ENCODE data around the gene SPATS2. TPM values are rescaled to one million over a fixed set of nuclear protein-coding genes. Genes with fewer than 3 reads are reported as not detected.
"Not testable (repeated sequence)": the region's sequence is repeated elsewhere in the genome, so short reads cannot be mapped to it uniquely, and the experiment has no call there.

SPATS2 gene
- total RNA-seq, 1 experiment from 2014 or later, result 57.0 TPM

DNA sequence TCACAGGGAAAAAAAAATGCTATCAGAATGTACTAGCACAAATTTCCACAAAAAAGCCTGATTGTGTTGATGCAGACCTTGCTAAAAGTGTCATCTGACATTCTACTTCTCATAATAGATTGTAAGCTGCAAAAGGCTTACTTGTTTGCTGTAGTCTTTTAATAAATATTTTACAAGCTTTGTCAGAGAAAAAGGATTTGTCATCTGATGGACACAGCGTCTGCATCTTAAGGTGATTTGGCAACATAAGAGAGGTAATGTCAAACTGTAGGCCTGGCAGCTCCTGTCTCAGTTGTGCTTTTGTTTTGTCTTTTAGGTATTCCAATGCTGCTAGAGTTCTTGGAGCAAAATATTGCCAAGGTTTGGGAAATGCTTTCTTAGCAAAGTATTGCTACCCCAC, 145.3 kb downstream of the SPATS2 start:
- in situ Hi-C loops (cut with HindIII; ENCODE audit: low pct_unique_long_range_greater_than_20kb, low sequenced_read_pairs), result loop anchor here (10.0 kb wide), 1 partner anchor 148 kb away; the partner anchor contains the start of gene SPATS2
- no peak for DNase-seq (ENCODE audit: low read depth, low spot score)

GRCh38 chr12:49515266-49515665, 148.0 kb downstream of the SPATS2 start:
- in situ Hi-C loops (cut with HindIII; ENCODE audit: low pct_unique_long_range_greater_than_20kb, low sequenced_read_pairs), result loop anchor here (10.0 kb wide), 1 partner anchor 150 kb away; the partner anchor contains the start of gene SPATS2
- no peak for DNase-seq (ENCODE audit: low read depth, low spot score)

GRCh38 chr12:49518914-49519573, 151.8 kb downstream of the SPATS2 start:
- in situ Hi-C loops (cut with HindIII; ENCODE audit: low pct_unique_long_range_greater_than_20kb, low sequenced_read_pairs), result loop anchor here (10.0 kb wide), 1 partner anchor 154 kb away; the partner anchor contains the start of gene SPATS2
- DNase-seq (ENCODE audit: low read depth, low spot score), result no peak

- in situ Hi-C loops (cut with HindIII; ENCODE audit: low pct_unique_long_range_greater_than_20kb, low sequenced_read_pairs), result loop anchor here (10.0 kb wide), 1 partner anchor 155 kb away; the partner anchor contains the start of gene SPATS2
- no peak for DNase-seq (ENCODE audit: low read depth, low spot score)
Measured at GRCh38 chr12:49519574-49519936, 152.3 kb downstream of the SPATS2 start.

DNA sequence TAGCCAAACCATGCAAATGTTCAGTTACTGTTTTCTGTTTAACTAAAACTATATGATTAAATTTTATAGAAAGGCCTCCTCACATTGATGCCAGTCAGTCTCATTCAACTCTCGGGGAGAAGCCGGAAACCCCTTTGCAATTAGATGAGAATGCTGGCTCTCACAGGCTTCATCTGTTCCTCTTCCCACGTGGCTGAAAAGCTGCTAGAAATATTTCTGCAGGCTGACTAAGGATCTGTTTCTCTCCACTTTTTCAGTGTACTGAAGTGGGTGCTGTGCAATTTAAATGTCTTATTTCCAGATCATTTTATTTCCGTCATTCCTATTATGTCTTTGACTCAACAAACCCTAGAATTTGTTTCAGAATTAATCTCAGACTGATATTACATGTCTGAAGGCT, 154.1 kb downstream of the SPATS2 start:
- DNase-seq (ENCODE audit: low read depth, low spot score), result no peak
- in situ Hi-C loops (cut with HindIII; ENCODE audit: low pct_unique_long_range_greater_than_20kb, low sequenced_read_pairs), result no loop called here

DNA sequence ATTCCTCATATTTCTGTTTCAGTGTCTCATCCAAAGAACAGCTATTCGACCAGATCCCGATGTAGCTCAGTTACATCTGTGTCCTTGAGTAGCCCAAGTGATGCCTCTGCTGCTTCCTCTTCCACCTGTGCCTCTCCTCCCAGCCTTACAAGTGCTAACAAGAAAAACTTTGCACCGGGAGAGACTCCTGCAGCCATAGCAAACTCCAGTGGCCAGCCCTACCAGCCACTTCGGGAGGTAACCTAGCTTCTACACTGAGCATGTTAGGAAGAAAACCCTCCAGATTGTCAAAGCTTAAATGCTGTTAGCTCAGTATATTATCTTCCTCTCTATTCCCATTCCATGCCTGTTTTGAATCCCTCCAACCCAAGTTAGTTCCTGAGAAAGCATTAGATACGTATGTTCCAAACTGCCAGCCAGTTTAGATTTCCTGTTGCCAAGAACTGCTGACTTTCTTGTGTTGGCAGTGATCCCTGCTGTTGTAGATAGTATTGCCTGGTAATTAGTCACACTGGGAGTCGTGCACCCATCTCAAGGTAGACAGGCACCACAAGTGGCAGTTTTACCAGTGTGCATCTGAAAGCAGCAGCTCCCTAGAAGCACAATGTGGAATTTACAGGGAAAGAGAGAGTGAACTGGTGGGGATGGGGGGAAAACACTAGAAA, 157.5 kb downstream of the SPATS2 start:
- no peak for DNase-seq (ENCODE audit: low read depth, low spot score)
- in situ Hi-C loops (cut with HindIII; ENCODE audit: low pct_unique_long_range_greater_than_20kb, low sequenced_read_pairs), result no loop called here

- in situ Hi-C loops (cut with HindIII; ENCODE audit: low pct_unique_long_range_greater_than_20kb, low sequenced_read_pairs), result no loop called here
- no peak for DNase-seq (ENCODE audit: low read depth, low spot score)
Measured at GRCh38 chr12:49525942-49526341, 158.7 kb downstream of the SPATS2 start.

DNA sequence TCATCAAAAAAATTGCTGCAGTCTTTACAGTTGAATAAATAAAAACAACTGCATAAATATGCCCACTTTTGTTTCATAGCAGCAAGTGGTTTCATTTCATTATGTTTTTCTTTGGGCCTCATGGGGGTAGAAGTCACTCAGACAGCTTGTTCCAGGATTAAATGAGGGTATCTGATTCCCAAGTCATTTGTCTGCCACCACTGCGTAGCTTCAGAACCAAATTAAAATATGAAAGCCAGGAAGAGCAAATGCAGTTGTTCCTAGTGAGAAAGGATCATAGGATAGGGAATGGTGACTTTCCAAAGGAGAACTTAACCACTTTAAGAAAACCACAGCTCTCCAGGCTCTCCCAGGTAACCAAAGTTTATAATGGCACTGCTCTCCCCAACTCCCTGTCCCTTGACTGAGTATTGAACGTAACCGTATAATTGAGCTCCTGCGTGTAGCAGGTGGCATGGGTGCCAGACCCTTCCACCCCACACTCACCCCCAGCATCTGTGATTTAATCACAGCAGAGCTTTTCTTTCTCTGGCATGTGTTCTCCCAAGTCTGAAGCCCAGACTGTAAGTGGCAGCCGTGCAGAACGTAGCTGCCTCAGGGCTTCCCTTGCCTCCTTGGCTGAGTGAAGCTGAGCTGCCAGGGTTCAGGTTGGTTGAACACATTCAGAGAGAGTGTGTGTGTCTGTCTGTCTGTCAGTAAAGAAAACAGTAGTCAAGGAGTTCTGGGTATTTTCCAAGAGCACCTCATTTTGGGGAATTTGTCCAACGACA, 160.3 kb downstream of the SPATS2 start:
- no peak for DNase-seq (ENCODE audit: low read depth, low spot score)

GRCh38 chr12:49529414-49529813, 162.2 kb downstream of the SPATS2 start:
- in situ Hi-C loops (cut with HindIII; ENCODE audit: low pct_unique_long_range_greater_than_20kb, low sequenced_read_pairs), result no loop called here
- DNase-seq (ENCODE audit: low read depth, low spot score), result no peak

More for the DNA sequence above, 160.3 kb downstream of the SPATS2 start:
- in situ Hi-C loops (cut with HindIII; ENCODE audit: low pct_unique_long_range_greater_than_20kb, low sequenced_read_pairs), result no loop called here

DNA sequence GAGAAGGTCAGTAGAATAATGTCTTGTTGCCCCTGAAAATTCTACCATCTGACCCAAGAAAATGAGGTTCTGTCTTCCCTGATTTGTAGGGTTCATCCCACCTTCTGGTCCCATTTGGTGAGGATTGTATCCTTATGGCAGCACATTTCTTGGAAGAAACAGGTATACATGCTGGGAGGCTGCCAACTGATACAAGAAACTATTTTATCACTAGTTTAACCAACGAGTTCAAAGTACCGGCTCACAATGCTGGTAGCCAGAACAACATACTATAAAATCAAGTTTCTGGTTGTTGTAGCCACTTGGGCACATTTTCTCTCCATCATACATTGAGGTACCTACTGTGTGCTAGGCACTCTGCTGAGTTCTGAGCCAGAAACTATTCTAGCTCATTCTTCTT, 164.5 kb downstream of the SPATS2 start:
- in situ Hi-C loops (cut with HindIII; ENCODE audit: low pct_unique_long_range_greater_than_20kb, low sequenced_read_pairs), result no loop called here
- DNase-seq (ENCODE audit: low read depth, low spot score), result no peak

DNA sequence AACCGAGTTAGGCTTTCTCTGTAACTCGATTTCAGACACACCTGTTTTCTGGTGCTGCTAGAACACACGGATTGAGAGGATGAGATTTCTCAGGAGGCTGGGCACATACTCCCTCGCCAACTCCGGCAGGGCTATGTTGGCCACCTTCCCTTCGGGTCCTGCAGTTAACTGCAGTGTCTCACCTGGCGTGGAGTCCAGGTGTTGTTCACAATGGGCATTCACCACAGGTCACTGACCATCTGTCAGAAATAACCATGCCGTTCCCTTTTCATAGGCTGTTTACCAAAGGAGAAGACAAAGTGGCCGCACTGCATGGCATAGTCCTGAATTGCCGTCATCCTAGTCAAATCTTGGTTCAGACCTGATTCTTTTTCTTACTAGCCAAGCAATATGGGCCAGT, 166.1 kb downstream of the SPATS2 start:
- DNase-seq (ENCODE audit: low read depth, low spot score), result no peak
- in situ Hi-C loops (cut with HindIII; ENCODE audit: low pct_unique_long_range_greater_than_20kb, low sequenced_read_pairs), result no loop called here

DNA sequence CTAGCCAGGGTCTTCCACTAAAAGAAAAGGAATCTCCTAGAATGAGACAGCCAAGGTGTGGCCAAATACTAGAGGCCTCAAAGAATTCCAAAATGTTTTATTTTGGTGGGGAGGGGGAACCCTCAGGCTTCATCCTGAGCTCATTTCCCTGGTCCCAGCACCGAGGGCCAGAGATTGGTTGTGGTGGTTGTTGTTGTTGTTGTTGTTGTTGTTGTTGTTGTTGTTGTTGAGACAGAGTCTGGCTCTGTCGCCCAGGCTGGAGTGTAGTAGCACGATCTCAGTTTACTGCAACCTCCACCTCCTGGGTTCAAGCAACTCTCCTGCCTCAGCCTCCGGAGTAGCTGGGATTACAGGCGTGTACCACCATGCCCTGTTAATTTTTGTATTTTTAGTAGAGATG, 166.9 kb downstream of the SPATS2 start:
- DNase-seq (ENCODE audit: low read depth, low spot score); in situ Hi-C loops (cut with HindIII; ENCODE audit: low pct_unique_long_range_greater_than_20kb, low sequenced_read_pairs): not testable (repeated sequence)

- in situ Hi-C loops (cut with HindIII; ENCODE audit: low pct_unique_long_range_greater_than_20kb, low sequenced_read_pairs), result no loop called here
- DNase-seq (ENCODE audit: low read depth, low spot score), result no peak
Measured at GRCh38 chr12:49534731-49535278, 167.5 kb downstream of the SPATS2 start.

DNA sequence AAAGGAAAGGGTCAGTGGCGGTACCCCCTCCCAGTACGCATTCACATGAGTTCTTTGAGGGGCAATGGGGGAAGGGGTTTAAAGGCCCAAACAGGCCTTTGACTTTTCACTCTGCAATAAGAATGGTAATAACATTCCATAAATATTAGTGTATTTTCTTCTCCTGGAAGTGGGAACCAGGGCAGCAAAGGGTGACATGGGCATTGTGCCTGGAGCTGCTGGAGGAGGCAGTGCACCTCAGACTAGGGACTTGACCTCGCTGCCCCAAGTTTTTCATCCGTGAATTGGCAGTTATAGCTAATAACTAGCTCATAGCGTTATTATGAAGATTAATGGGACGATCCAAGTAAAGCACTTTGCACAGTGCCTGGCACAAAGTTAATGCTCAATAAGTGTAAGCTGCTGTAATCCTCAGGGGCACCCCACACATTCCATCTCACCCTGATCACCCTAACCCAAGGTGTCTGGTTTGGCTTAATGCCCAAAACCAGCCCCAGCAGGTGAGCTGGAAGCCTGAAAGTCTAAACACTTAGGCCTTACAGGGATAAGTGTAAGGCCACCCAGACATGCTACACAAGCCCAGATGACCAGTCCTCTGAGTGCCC, 168.8 kb downstream of the SPATS2 start:
- in situ Hi-C loops (cut with HindIII; ENCODE audit: low pct_unique_long_range_greater_than_20kb, low sequenced_read_pairs), result no loop called here
- no peak for DNase-seq (ENCODE audit: low read depth, low spot score)

DNA sequence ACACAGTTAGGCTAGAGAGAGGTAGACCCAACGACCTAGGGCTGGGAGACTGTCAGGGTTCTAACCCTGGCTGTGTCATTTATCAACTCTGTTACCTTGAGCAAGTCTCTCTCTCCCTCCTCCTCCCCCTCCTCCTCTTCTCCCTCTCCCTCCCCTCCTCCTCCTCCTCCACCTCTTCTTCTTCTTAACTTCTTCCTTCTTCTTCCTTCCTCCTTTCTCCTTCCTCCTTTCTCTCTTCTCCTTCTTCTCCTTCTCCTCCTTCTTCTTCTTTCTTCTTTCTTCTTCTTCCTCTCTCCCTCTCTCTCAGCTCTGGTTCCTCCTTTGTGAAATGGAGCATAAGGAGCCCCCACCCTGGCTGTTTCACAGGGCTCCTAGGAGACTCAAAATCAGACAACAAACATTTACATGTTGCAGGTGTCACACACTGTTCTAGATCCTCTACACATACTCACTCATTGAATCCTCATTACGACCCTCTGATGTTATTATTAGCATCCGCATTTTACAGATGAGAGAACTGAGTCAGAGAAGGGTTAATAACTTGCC, 169.3 kb downstream of the SPATS2 start:
- no peak for DNase-seq (ENCODE audit: low read depth, low spot score)
- in situ Hi-C loops (cut with HindIII; ENCODE audit: low pct_unique_long_range_greater_than_20kb, low sequenced_read_pairs), result no loop called here

GRCh38 chr12:49537231-49537751, 170.0 kb downstream of the SPATS2 start:
- no peak for DNase-seq (ENCODE audit: low read depth, low spot score)
- in situ Hi-C loops (cut with HindIII; ENCODE audit: low pct_unique_long_range_greater_than_20kb, low sequenced_read_pairs), result no loop called here

GRCh38 chr12:49537752-49538509, 170.7 kb downstream of the SPATS2 start:
- in situ Hi-C loops (cut with HindIII; ENCODE audit: low pct_unique_long_range_greater_than_20kb, low sequenced_read_pairs), result no loop called here
- DNase-seq (ENCODE audit: low read depth, low spot score), result no peak
